Measurements from ENCODE around the gene PROCA1.

The PROCA1 gene

GRCh38 chr17:28711723-28712031 is at the start of gene PROCA1:
Gene PROCA1, minus strand, starts transcription at chr17:28711888. Its CDS starts 228 bp downstream, at chr17:28711660.
- H3K9me3 ChIP-seq (ENCODE audit: control insufficient read depth in 5 of 5, low read length in 5 of 5): no peaks in the 10 kb centered on the region
- H3K27ac ChIP-seq (ENCODE audit: low read depth, low read length): peak within 1 kb of the TSS; percentile 57
- H3K9ac ChIP-seq (ENCODE audit: low read length in 5 of 5): peak within 1 kb of the TSS in 4 of 5 donors; percentile 59 to 72 (median 65)
- peaks cover 0 to 8% (median 3%) of the 10 kb centered on the region in 5 donors for H3K27me3 ChIP-seq (ENCODE audit: control insufficient read depth in 5 of 5, insufficient read depth in 4 of 5, low read length in 5 of 5)
- peaks cover 0 to 32% (median 24%) of the 10 kb centered on the region in 5 donors for H3K4me1 ChIP-seq (ENCODE audit: control insufficient read depth in 5 of 5, insufficient read depth in 5 of 5, low read length in 5 of 5)
- H3K36me3 ChIP-seq (ENCODE audit: control insufficient read depth in 5 of 5, insufficient read depth in 5 of 5, low read length in 5 of 5): peaks cover 0 to 18% (median 15%) of the 10 kb centered on the region in 5 donors
- H3K4me3 ChIP-seq (ENCODE audit: low read depth in 1 of 5, low read length in 5 of 5): peak within 1 kb of the TSS; percentile 65 to 80 (median 72)

DNA sequence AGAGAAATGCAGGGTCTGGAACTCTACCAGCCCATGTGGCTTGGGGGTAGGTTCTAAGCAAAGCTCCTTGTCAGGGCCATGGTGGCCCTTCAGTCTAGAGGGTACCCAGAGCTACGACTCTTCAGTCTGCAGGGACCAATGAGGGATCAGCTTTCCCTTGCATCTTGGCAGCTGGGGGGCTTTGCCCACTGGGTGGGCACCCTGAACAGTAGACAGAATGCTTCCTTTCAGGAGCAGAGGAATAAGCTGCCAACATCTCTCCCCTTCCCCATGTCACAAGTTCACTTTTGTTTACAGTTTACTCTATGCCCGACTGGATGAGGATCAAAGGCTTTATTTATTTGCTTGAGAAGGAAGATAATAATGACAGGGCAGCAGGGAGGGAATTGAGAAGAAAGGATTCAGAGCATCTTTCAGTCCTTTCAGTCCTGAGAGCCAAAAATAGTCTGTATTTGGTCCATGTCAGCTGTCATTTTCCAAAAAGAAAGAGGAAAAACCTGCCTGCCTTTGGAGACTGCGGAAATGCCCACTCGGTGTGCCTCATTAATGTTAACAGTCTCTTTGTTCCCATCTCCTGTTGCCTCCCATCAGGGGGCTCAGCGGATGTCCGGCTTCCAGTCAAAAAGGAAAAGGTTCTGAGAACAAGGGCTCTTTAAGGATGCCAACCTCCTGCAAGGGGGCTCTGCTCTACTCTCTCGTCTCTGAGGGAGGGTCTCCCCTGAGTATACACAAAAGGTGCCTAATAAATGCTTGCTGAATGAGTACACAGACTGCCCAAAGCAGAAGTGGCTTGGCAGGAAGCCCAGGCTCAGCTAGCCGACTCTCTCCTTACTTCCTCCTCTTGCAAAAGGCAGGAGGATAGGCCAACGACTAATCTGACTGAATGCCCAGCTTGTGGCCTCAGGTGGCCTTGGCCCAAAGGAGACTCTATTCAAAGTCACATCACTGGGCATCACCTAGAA is 49.2 kb upstream of the PROCA1 start:
- no peak overlapping the region for H3K9ac ChIP-seq (ENCODE audit: low read length in 5 of 5)
- H3K9me3 ChIP-seq (ENCODE audit: control insufficient read depth in 5 of 5, low read length in 5 of 5): no peaks in the 10 kb centered on the region
- H3K4me3 ChIP-seq (ENCODE audit: low read depth in 1 of 5, low read length in 5 of 5): no peak overlapping the region
- peaks cover 9 to 44% (median 38%) of the 10 kb centered on the region in 5 donors for H3K36me3 ChIP-seq (ENCODE audit: control insufficient read depth in 5 of 5, insufficient read depth in 5 of 5, low read length in 5 of 5)
- peaks cover 0 to 20% (median 4%) of the 10 kb centered on the region in 5 donors for H3K4me1 ChIP-seq (ENCODE audit: control insufficient read depth in 5 of 5, insufficient read depth in 5 of 5, low read length in 5 of 5)
- no peak overlapping the region for H3K27ac ChIP-seq (ENCODE audit: low read depth, low read length)
- no peaks in the 10 kb centered on the region for H3K27me3 ChIP-seq (ENCODE audit: control insufficient read depth in 5 of 5, insufficient read depth in 4 of 5, low read length in 5 of 5)

DNA sequence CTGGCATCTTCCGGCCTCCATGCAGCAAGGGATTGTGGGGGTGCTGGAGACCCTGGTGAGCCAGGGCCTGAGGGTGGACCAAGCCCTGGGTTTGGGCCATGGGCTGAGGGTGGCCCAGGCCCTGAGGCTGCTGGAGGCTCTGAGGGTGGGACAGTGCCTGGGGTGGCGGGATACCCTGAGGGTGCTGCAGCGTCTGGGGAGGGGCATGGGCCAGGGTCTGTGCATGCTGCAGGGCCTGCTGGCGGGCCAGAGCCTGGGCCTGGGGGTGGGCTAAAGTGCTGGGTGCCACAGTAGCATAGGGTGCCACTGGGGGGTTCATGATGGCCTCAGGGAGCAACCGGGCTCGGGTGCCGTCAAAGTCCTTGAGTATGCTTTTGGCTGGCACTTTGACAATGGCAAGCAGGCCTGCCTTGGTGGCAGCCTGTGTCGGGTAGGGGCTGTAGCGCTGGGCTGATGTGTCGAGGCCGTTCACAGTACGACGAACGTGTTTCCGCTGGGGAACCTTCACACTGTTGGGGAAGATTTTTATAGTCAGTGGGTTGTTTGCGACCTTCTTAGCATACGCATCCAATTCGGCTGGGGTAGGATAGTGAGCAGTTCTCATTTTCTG is 47.7 kb upstream of the PROCA1 start:
- Histone ChIP-seq H3K9ac (ENCODE audit: low read length in 5 of 5) (no peak overlapping the region), H3K36me3 (ENCODE audit: control insufficient read depth in 5 of 5, insufficient read depth in 5 of 5, low read length in 5 of 5) (peaks cover 0 to 34% (median 28%) of the 10 kb centered on the region in 5 donors), H3K27ac (ENCODE audit: low read depth, low read length) (no peak overlapping the region), H3K9me3 (ENCODE audit: control insufficient read depth in 5 of 5, low read length in 5 of 5) (no peaks in the 10 kb centered on the region), H3K27me3 (ENCODE audit: control insufficient read depth in 5 of 5, insufficient read depth in 4 of 5, low read length in 5 of 5) (no peaks in the 10 kb centered on the region), H3K4me1 (ENCODE audit: control insufficient read depth in 5 of 5, insufficient read depth in 5 of 5, low read length in 5 of 5) (peaks cover 0 to 20% (median 4%) of the 10 kb centered on the region in 5 donors), H3K4me3 (ENCODE audit: low read depth in 1 of 5, low read length in 5 of 5) (no peak overlapping the region)

- H3K9ac ChIP-seq (ENCODE audit: low read length in 5 of 5): no peak overlapping the region
- no peak overlapping the region for H3K4me3 ChIP-seq (ENCODE audit: low read depth in 1 of 5, low read length in 5 of 5)
- H3K27ac ChIP-seq (ENCODE audit: low read depth, low read length): no peak overlapping the region
- no peaks in the 10 kb centered on the region for H3K9me3 ChIP-seq (ENCODE audit: control insufficient read depth in 5 of 5, low read length in 5 of 5)
- peaks cover 0 to 34% (median 28%) of the 10 kb centered on the region in 5 donors for H3K36me3 ChIP-seq (ENCODE audit: control insufficient read depth in 5 of 5, insufficient read depth in 5 of 5, low read length in 5 of 5)
- H3K27me3 ChIP-seq (ENCODE audit: control insufficient read depth in 5 of 5, insufficient read depth in 4 of 5, low read length in 5 of 5): no peaks in the 10 kb centered on the region
- peaks cover 0 to 20% (median under 1%) of the 10 kb centered on the region in 5 donors for H3K4me1 ChIP-seq (ENCODE audit: control insufficient read depth in 5 of 5, insufficient read depth in 5 of 5, low read length in 5 of 5)
Observed at GRCh38 chr17:28758411-28759121, 46.9 kb upstream of the PROCA1 start.

- no peaks in the 10 kb centered on the region for H3K27me3 ChIP-seq (ENCODE audit: control insufficient read depth in 5 of 5, insufficient read depth in 4 of 5, low read length in 5 of 5)
- no peak overlapping the region for H3K4me3 ChIP-seq (ENCODE audit: low read depth in 1 of 5, low read length in 5 of 5)
- peaks cover 0 to 11% (median 0%) of the 10 kb centered on the region in 5 donors for H3K4me1 ChIP-seq (ENCODE audit: control insufficient read depth in 5 of 5, insufficient read depth in 5 of 5, low read length in 5 of 5)
- H3K36me3 ChIP-seq (ENCODE audit: control insufficient read depth in 5 of 5, insufficient read depth in 5 of 5, low read length in 5 of 5): peaks cover 0 to 34% (median 28%) of the 10 kb centered on the region in 5 donors
- no peak overlapping the region for H3K27ac ChIP-seq (ENCODE audit: low read depth, low read length)
- no peak overlapping the region for H3K9ac ChIP-seq (ENCODE audit: low read length in 5 of 5)
- H3K9me3 ChIP-seq (ENCODE audit: control insufficient read depth in 5 of 5, low read length in 5 of 5): no peaks in the 10 kb centered on the region
Observed at GRCh38 chr17:28756049-28756804, 44.5 kb upstream of the PROCA1 start.

DNA sequence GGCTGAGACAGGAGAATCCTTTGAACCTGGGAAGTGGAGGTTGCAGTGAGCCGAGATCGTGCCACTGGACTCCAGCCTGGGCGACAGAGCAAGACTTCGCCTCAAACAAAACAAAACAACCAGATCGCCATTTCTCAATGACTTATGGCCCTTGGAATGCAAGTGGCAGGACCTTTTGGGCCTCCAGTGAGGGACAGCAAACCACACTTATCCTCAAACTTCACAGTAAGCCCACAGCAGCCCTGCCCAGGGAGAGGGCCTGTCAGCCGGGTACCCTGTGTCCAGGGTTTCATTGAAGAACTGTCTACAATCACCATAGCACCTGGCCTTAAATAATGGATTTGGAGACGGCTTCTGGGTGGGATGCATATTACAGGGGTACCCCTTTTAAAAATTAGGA is 43.8 kb upstream of the PROCA1 start:
- H3K27me3 ChIP-seq (ENCODE audit: control insufficient read depth in 5 of 5, insufficient read depth in 4 of 5, low read length in 5 of 5): no peaks in the 10 kb centered on the region
- no peak overlapping the region for H3K9ac ChIP-seq (ENCODE audit: low read length in 5 of 5)
- H3K36me3 ChIP-seq (ENCODE audit: control insufficient read depth in 5 of 5, insufficient read depth in 5 of 5, low read length in 5 of 5): peaks cover 0 to 34% (median 24%) of the 10 kb centered on the region in 5 donors
- H3K4me1 ChIP-seq (ENCODE audit: control insufficient read depth in 5 of 5, insufficient read depth in 5 of 5, low read length in 5 of 5): peaks cover 0 to 3% (median 0%) of the 10 kb centered on the region in 5 donors
- H3K27ac ChIP-seq (ENCODE audit: low read depth, low read length): no peak overlapping the region
- H3K4me3 ChIP-seq (ENCODE audit: low read depth in 1 of 5, low read length in 5 of 5): no peak overlapping the region
- H3K9me3 ChIP-seq (ENCODE audit: control insufficient read depth in 5 of 5, low read length in 5 of 5): no peaks in the 10 kb centered on the region

- no peaks in the 10 kb centered on the region for H3K9me3 ChIP-seq (ENCODE audit: control insufficient read depth in 5 of 5, low read length in 5 of 5)
- H3K9ac ChIP-seq (ENCODE audit: low read length in 5 of 5): no peak overlapping the region
- no peaks in the 10 kb centered on the region for H3K27me3 ChIP-seq (ENCODE audit: control insufficient read depth in 5 of 5, insufficient read depth in 4 of 5, low read length in 5 of 5)
- no peak overlapping the region for H3K27ac ChIP-seq (ENCODE audit: low read depth, low read length)
- H3K36me3 ChIP-seq (ENCODE audit: control insufficient read depth in 5 of 5, insufficient read depth in 5 of 5, low read length in 5 of 5): peaks cover 0 to 25% (median 19%) of the 10 kb centered on the region in 5 donors
- peaks cover 0 to 13% (median 3%) of the 10 kb centered on the region in 5 donors for H3K4me1 ChIP-seq (ENCODE audit: control insufficient read depth in 5 of 5, insufficient read depth in 5 of 5, low read length in 5 of 5)
- no peak overlapping the region for H3K4me3 ChIP-seq (ENCODE audit: low read depth in 1 of 5, low read length in 5 of 5)
Observed at GRCh38 chr17:28751600-28752366, 40.1 kb upstream of the PROCA1 start.

DNA sequence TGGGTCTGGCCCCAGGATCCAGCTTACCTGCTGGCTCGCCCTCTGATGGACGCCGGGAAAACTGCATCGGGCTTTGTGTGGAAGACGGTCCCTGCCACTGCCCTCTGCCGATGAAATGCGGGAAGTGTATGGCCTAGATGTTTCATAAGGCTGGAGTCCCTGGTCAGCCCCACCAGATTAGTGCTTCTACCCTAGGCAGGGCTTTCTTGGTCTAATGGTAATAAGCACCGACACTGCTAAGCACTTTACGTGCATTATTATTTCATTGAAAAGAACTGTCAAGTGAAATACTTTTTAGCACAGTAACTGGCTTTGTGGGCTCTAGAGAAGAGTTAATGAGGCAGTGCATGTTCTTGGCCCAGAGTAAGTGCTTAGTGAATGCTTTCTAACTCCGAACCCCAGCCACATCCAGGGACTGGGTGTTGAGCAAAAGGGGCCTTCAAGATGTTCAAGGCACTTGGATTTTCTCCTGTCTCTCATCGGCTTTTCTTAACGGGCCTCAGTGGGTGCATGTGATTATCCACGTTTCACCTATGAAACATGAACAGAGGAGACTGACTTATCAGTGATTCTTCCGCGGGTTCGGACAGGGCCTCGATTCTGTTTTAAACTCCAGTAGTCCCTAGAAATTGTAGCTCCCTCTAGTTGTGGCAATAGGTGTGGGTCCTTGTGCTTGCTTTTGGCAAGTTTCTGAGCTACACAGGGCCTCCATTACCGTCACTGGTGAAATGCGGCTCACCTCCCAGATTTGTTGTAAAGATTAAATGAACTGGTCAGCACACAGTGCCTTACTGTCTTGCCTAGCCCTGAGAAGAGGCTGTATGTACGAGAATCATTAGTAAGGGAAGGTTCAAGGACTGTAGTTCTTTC is 38.7 kb upstream of the PROCA1 start:
- peaks cover 0 to 20% (median 19%) of the 10 kb centered on the region in 5 donors for H3K36me3 ChIP-seq (ENCODE audit: control insufficient read depth in 5 of 5, insufficient read depth in 5 of 5, low read length in 5 of 5)
- no peaks in the 10 kb centered on the region for H3K9me3 ChIP-seq (ENCODE audit: control insufficient read depth in 5 of 5, low read length in 5 of 5)
- peaks cover 0 to 24% (median 16%) of the 10 kb centered on the region in 5 donors for H3K4me1 ChIP-seq (ENCODE audit: control insufficient read depth in 5 of 5, insufficient read depth in 5 of 5, low read length in 5 of 5)
- H3K4me3 ChIP-seq (ENCODE audit: low read depth in 1 of 5, low read length in 5 of 5): no peak overlapping the region
- no peaks in the 10 kb centered on the region for H3K27me3 ChIP-seq (ENCODE audit: control insufficient read depth in 5 of 5, insufficient read depth in 4 of 5, low read length in 5 of 5)
- H3K27ac ChIP-seq (ENCODE audit: low read depth, low read length): no peak overlapping the region
- peak overlapping the region in 1 of 5 donors; percentile 9 for H3K9ac ChIP-seq (ENCODE audit: low read length in 5 of 5)

Data from subcutaneous abdominal adipose tissue (tissue), 5 donors.